SU-DHL-6 (cell line): ENCODE results near the gene MPRIP.

ENCODE experiments used
- H2AFZ ChIP-seq: fragments of 200-600 bp; sonication (generic); 2 replicates; pipeline ENCODE4 v1.6.1; 2014; ENCODE audit warnings: low read depth, mild to moderate bottlenecking, moderate library complexity, mixed read lengths, antibody characterized with exemption, low read length; ENCODE audit not compliant: severe bottlenecking
- H3F3A ChIP-seq: fragments of 200-600 bp; shearing (Covaris generic); 2 replicates; pipeline ENCODE4 v1.6.0; 2016; ENCODE audit warnings: antibody characterized with exemption, mild to moderate bottlenecking; ENCODE audit not compliant: insufficient read depth
- H3K27ac ChIP-seq: fragments of 200-600 bp; sonication (generic); 2 replicates; pipeline ENCODE4 v1.5.1; 2016; ENCODE audit warnings: low read depth, mild to moderate bottlenecking, low read length, moderate library complexity, mixed read lengths
- H3K27me3 ChIP-seq: fragments of 200-600 bp; sonication (generic), shearing (Covaris generic); 2 replicates; pipeline ENCODE4 v1.6.0; 2014; ENCODE audit warnings: mild to moderate bottlenecking, low read length
- H3K36me3 ChIP-seq: fragments of 200-600 bp; sonication (generic); 2 replicates; pipeline ENCODE4 v1.6.1; 2014; ENCODE audit warnings: mild to moderate bottlenecking, low read length, mixed read lengths
- H3K4me2 ChIP-seq: fragments of 300-600, 200-600 bp; shearing (Covaris generic), sonication (generic); 2 replicates; pipeline ENCODE4 v1.6.0; 2014; ENCODE audit warnings: low read length, low read depth, mild to moderate bottlenecking; ENCODE audit not compliant: poor library complexity, severe bottlenecking
- H3K4me3 ChIP-seq: fragments of 200-600 bp; sonication (generic); 2 replicates; pipeline ENCODE4 v1.5.1; 2014; ENCODE audit warnings: antibody characterized with exemption, low read length, mild to moderate bottlenecking, mixed read lengths; ENCODE audit not compliant: insufficient read depth, poor library complexity, severe bottlenecking
- H3K79me2 ChIP-seq: fragments of 200-600 bp; sonication (generic); 2 replicates; pipeline ENCODE4 v1.6.1; 2014; ENCODE audit warnings: mild to moderate bottlenecking, low read length, moderate library complexity; ENCODE audit not compliant: insufficient read depth
- H3K9ac ChIP-seq: fragments of 200-600 bp; sonication (generic); 2 replicates; pipeline ENCODE4 v1.7.0; 2014; ENCODE audit warnings: mild to moderate bottlenecking, low read length
- H3K9me2 ChIP-seq: fragments of 200-600 bp; sonication (generic); replicated peaks from 2 replicates; pipeline ENCODE4 v1.6.1; 2014; ENCODE audit warnings: low read length; ENCODE audit not compliant: insufficient read depth
- H3K9me3 ChIP-seq: fragments of 200-600 bp; sonication (generic); 2 replicates; pipeline ENCODE4 v1.6.1; 2014; ENCODE audit warnings: low read length, mixed read lengths; ENCODE audit not compliant: insufficient read depth
- H4K20me1 ChIP-seq: fragments of 200-600 bp; sonication (generic); 2 replicates; pipeline ENCODE4 v1.6.1; 2014; ENCODE audit warnings: low read depth, mild to moderate bottlenecking, antibody characterized with exemption, low read length, moderate library complexity, mixed read lengths
- EZH2phosphoT487 ChIP-seq: fragments of 200-600 bp; sonication (generic), shearing (Covaris generic); conservative IDR thresholded peaks from 2 replicates; pipeline ENCODE4 v1.6.1; 2018; ENCODE audit warnings: mild to moderate bottlenecking, antibody characterized with exemption, low read length, moderate library complexity, mixed read lengths
- TF ChIP-seq, protein P1 (sequence below): fragments of 200-600 bp; sonication (generic); IDR thresholded peaks from one replicate; pipeline ENCODE4 v1.5.1; 2017; ENCODE audit warnings: antibody characterized with exemption, mild to moderate bottlenecking, low read length, moderate library complexity; ENCODE audit not compliant: insufficient read depth, poor library complexity, severe bottlenecking

Gene MPRIP

DNA sequence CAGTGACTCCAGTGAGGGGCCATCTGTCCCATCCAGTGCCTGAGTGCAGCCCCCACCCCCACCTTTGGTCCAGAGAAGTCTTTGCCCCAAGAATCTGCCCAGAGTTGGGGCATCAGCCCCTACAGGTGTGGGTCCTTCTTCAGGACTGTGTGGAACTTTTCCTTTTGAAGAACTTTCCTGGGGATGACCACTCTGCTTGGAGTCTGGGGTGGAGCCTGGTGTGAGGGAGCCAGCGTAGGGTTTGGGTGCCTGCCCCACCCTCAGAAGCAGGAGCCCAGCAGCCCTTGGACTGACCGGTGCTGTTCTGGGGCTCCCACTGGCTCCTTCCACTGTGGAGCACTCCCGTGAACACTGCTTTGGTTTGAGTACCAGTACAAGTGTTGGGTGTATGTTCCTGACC, 19.3 kb downstream of the MPRIP start:
- no peak overlapping the region for H3K9ac ChIP-seq
- H3K4me2 ChIP-seq, result no peak overlapping the region
- H4K20me1 ChIP-seq, result 0 out of 2 replicates have a peak, but pooled peaks cover 3% of the 10 kb centered on the region
- H3F3A ChIP-seq, result no peaks in the 10 kb centered on the region
- H3K79me2 ChIP-seq, result peaks cover 24% of the 10 kb centered on the region; the same call in 1 of the 2 replicates
- H3K36me3 ChIP-seq, result no peaks in the 10 kb centered on the region
- H3K4me3 ChIP-seq, result no peak overlapping the region
- no peaks in the 10 kb centered on the region for H3K27me3 ChIP-seq
- no peak overlapping the region for H2AFZ ChIP-seq
- H3K9me3 ChIP-seq, result no peaks in the 10 kb centered on the region
- H3K9me2 ChIP-seq, result no peaks in the 10 kb centered on the region
- no peak overlapping the region for H3K27ac ChIP-seq
- TF ChIP-seq, protein P1, sequence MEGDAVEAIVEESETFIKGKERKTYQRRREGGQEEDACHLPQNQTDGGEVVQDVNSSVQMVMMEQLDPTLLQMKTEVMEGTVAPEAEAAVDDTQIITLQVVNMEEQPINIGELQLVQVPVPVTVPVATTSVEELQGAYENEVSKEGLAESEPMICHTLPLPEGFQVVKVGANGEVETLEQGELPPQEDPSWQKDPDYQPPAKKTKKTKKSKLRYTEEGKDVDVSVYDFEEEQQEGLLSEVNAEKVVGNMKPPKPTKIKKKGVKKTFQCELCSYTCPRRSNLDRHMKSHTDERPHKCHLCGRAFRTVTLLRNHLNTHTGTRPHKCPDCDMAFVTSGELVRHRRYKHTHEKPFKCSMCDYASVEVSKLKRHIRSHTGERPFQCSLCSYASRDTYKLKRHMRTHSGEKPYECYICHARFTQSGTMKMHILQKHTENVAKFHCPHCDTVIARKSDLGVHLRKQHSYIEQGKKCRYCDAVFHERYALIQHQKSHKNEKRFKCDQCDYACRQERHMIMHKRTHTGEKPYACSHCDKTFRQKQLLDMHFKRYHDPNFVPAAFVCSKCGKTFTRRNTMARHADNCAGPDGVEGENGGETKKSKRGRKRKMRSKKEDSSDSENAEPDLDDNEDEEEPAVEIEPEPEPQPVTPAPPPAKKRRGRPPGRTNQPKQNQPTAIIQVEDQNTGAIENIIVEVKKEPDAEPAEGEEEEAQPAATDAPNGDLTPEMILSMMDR, result no peak
- TF ChIP-seq EZH2phosphoT487, result no peak

DNA sequence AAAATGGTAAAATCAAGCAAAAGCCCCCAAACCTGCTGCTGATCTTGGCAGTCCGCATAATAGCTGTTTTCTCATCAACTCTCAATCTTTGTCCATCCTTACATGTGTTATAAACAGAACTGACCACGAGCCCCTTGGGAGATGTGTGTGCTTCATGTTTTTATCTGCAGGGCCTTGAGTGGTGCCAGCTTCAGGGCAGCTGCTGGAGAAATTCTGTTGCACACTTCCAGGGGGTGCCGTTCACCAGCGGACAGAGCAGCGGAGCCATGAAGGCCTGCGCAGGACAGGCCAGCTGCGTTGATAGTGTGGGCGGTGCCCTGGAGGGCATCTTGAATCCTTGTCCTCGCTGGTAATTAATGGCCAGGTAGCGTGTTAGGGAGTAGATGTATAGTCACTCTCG, 20.1 kb downstream of the MPRIP start:
- Histone ChIP-seq H3K9ac (no peak overlapping the region), H3K9me3 (no peaks in the 10 kb centered on the region), H3K27me3 (no peaks in the 10 kb centered on the region), H2AFZ (no peak overlapping the region), H3K4me2 (no peak overlapping the region), H3K79me2 (peaks cover 33% of the 10 kb centered on the region; the same call in 1 of the 2 replicates), H3K9me2 (no peaks in the 10 kb centered on the region), H3K36me3 (no peaks in the 10 kb centered on the region), H3K27ac (no peak overlapping the region), H3K4me3 (no peak overlapping the region), H3F3A (no peaks in the 10 kb centered on the region), H4K20me1 (0 out of 2 replicates have a peak, but pooled peaks cover 3% of the 10 kb centered on the region)
- TF ChIP-seq, protein P1, result no peak
- TF ChIP-seq EZH2phosphoT487, result no peak

DNA sequence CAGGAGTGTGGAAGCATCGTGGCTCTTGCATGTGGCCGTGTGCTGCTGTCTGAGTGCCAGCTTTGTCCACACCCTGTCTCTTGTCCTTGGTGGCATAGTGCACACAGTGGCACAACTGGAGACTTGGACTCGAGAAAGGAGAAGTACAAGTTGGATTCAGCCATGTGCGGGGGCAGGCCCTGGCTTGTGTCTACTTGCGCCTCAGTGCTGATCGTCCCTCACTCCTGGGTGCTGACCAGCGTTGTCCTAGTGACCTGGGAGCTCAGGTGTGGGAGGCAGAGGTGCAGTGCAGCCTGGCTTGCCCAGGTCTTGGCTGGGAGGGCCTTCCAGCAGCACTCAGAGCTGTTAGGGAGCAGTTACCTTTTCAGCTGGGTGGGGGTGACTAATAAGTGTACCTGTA, 20.6 kb downstream of the MPRIP start:
- H3K79me2 ChIP-seq, result peaks cover 34% of the 10 kb centered on the region; the same call in 1 of the 2 replicates
- TF ChIP-seq EZH2phosphoT487, result no peak
- TF ChIP-seq, protein P1, result no peak

More for the DNA sequence above, 20.6 kb downstream of the MPRIP start:
- Histone ChIP-seq H3K27ac (no peak overlapping the region), H3K4me3 (no peak overlapping the region), H3F3A (no peaks in the 10 kb centered on the region), H2AFZ (no peak overlapping the region), H4K20me1 (0 out of 2 replicates have a peak, but pooled peaks cover 3% of the 10 kb centered on the region), H3K27me3 (no peaks in the 10 kb centered on the region), H3K9me3 (no peaks in the 10 kb centered on the region), H3K9ac (no peak overlapping the region), H3K4me2 (no peak overlapping the region), H3K36me3 (no peaks in the 10 kb centered on the region), H3K9me2 (no peaks in the 10 kb centered on the region)
